HEK293 (cell line): ENCODE measurements around the gene MCRIP1.

Source experiments
- CTCF ChIA-PET: fragments of 350-600 bp; formaldehyde crosslinking; extraction: SDS; loops from one replicate; lab custom pipeline; 2021; ENCODE audit warnings: antibody characterized with exemption; lab: Yijun Ruan, JAX
- POLR2A ChIA-PET: fragments of 300-600 bp; formaldehyde crosslinking; extraction: SDS; loops from one replicate; lab custom pipeline; 2020; ENCODE audit warnings: antibody characterized with exemption, inconsistent platforms; lab: Yijun Ruan, JAX
- H3K27ac ChIP-seq: fragments of 200-500 bp; sonication (Bioruptor generic); 2 replicates; pipeline ENCODE4 v1.5.1; 2014; ENCODE audit warnings: low read depth, low read length, control low read depth, inconsistent platforms; ENCODE audit errors: extremely low read depth
- H3K36me3 ChIP-seq, 2 experiments: fragments of 200-500 bp in 1 of 2; sonication (Bioruptor generic) in 1 of 2; 1 replicate in 1 of 2; 2 replicates in 1 of 2; pipeline ENCODE4 v1.5.1; 2014 to 2017; ENCODE audit warnings: inconsistent platforms in 2 of 2, low read length in 2 of 2; ENCODE audit not compliant: control insufficient read depth in 2 of 2, insufficient read depth in 1 of 2
- H3K4me1 ChIP-seq: fragments of 200-500 bp; sonication (Bioruptor generic); 2 replicates; pipeline ENCODE4 v1.5.1; 2014; ENCODE audit warnings: mild to moderate bottlenecking, low read length, inconsistent platforms; ENCODE audit not compliant: control insufficient read depth, insufficient read depth
- H3K4me3 ChIP-seq: 2 replicates; pipeline ENCODE4 v1.5.1; 2011; ENCODE audit warnings: low read depth, mild to moderate bottlenecking, control low read depth, low read length, moderate library complexity
- H3K9me3 ChIP-seq: fragments of 200-500 bp; sonication (Bioruptor generic); 2 replicates; pipeline ENCODE4 v1.5.1; 2014; ENCODE audit warnings: low read depth, low read length, inconsistent platforms; ENCODE audit not compliant: control insufficient read depth, insufficient read depth
- AEBP2 ChIP-seq: fragments of 450-650 bp; formaldehyde crosslinking; IDR thresholded peaks from 2 replicates; pipeline ENCODE4 v1.5.1; 2016; ENCODE audit warnings: missing biosample characterization, missing genetic modification characterization, borderline replicate concordance
- ATF2 ChIP-seq: fragments of 450-650 bp; formaldehyde crosslinking; IDR thresholded peaks from 2 replicates; pipeline ENCODE4 v1.5.1; 2016; ENCODE audit warnings: missing biosample characterization, missing genetic modification characterization, low read depth
- BCL11A ChIP-seq: fragments of 450-650 bp; formaldehyde crosslinking; IDR thresholded peaks from 2 replicates; pipeline ENCODE4 v1.5.1; 2016; ENCODE audit warnings: low read depth, missing biosample characterization, missing genetic modification characterization
- BCL11B ChIP-seq: fragments of 450-650 bp; formaldehyde crosslinking; IDR thresholded peaks from 2 replicates; pipeline ENCODE4 v1.5.1; 2016; ENCODE audit warnings: low read depth, missing biosample characterization, missing genetic modification characterization
- GLIS1 ChIP-seq: fragments of 450-650 bp; formaldehyde crosslinking; IDR thresholded peaks from 2 replicates; pipeline ENCODE4 v1.5.1; 2016; ENCODE audit warnings: missing biosample characterization, missing genetic modification characterization
- HIC1 ChIP-seq: fragments of 450-650 bp; formaldehyde crosslinking; IDR thresholded peaks from 2 replicates; pipeline ENCODE4 v1.5.1; 2016; ENCODE audit warnings: missing biosample characterization, missing genetic modification characterization
- KLF10 ChIP-seq: fragments of 450-650 bp; IDR thresholded peaks from 2 replicates; pipeline ENCODE4 v1.5.1; 2018; ENCODE audit warnings: missing biosample characterization, mild to moderate bottlenecking, missing genetic modification characterization
- MYNN ChIP-seq: fragments of 450-650 bp; formaldehyde crosslinking; IDR thresholded peaks from 2 replicates; pipeline ENCODE4 v1.5.1; 2016; ENCODE audit warnings: missing biosample characterization, missing genetic modification characterization, borderline replicate concordance
- REST ChIP-seq: fragments of 450-650 bp; formaldehyde crosslinking; IDR thresholded peaks from 2 replicates; pipeline ENCODE4 v1.5.1; 2016; ENCODE audit warnings: missing biosample characterization, missing genetic modification characterization
- TRIM28 ChIP-seq: IDR thresholded peaks from 2 replicates; pipeline ENCODE4 v1.6.1; 2011; ENCODE audit warnings: low read length, control low read depth, borderline replicate concordance
- ZBTB1 ChIP-seq: fragments of 450-650 bp; formaldehyde crosslinking; IDR thresholded peaks from 2 replicates; pipeline ENCODE4 v1.5.1; 2016; ENCODE audit warnings: missing biosample characterization, missing genetic modification characterization
- ZBTB26 ChIP-seq: fragments of 450-650 bp; formaldehyde crosslinking; optimal IDR thresholded peaks from 2 replicates; pipeline ENCODE3; 2016; ENCODE audit warnings: missing biosample characterization, mild to moderate bottlenecking, missing genetic modification characterization
- ZBTB6 ChIP-seq: fragments of 450-650 bp; formaldehyde crosslinking; IDR thresholded peaks from 2 replicates; pipeline ENCODE4 v1.5.1; 2017; ENCODE audit warnings: missing biosample characterization, missing genetic modification characterization
- ZNF2 ChIP-seq: fragments of 450-650 bp; formaldehyde crosslinking; IDR thresholded peaks from 2 replicates; pipeline ENCODE4 v1.5.1; 2016; ENCODE audit warnings: missing biosample characterization, missing genetic modification characterization
- ZNF24 ChIP-seq: fragments of 450-650 bp; formaldehyde crosslinking; IDR thresholded peaks from 2 replicates; pipeline ENCODE4 v1.5.1; 2016; ENCODE audit warnings: missing biosample characterization, missing genetic modification characterization
- ZNF37A ChIP-seq: fragments of 450-650 bp; IDR thresholded peaks from 2 replicates; pipeline ENCODE4 v1.5.1; 2018; ENCODE audit warnings: missing biosample characterization, missing genetic modification characterization
- ZNF433 ChIP-seq: fragments of 450-650 bp; formaldehyde crosslinking; IDR thresholded peaks from 2 replicates; pipeline ENCODE4 v1.5.1; 2016; ENCODE audit warnings: missing biosample characterization, missing genetic modification characterization, low read depth
- ZNF48 ChIP-seq: fragments of 450-650 bp; formaldehyde crosslinking; IDR thresholded peaks from 2 replicates; pipeline ENCODE4 v1.5.1; 2016; ENCODE audit warnings: missing biosample characterization, missing genetic modification characterization
- ZNF530 ChIP-seq: fragments of 450-650 bp; formaldehyde crosslinking; IDR thresholded peaks from 2 replicates; pipeline ENCODE4 v1.5.1; 2016; ENCODE audit warnings: low read depth, missing biosample characterization, missing genetic modification characterization
- ZNF548 ChIP-seq: fragments of 450-650 bp; formaldehyde crosslinking; IDR thresholded peaks from 2 replicates; pipeline ENCODE4 v1.5.1; 2016; ENCODE audit warnings: missing biosample characterization, missing genetic modification characterization
- ZNF560 ChIP-seq: fragments of 450-650 bp; formaldehyde crosslinking; IDR thresholded peaks from 2 replicates; pipeline ENCODE4 v1.5.1; 2017; ENCODE audit warnings: missing biosample characterization, missing genetic modification characterization, borderline replicate concordance
- ZNF571 ChIP-seq: fragments of 450-650 bp; formaldehyde crosslinking; IDR thresholded peaks from 2 replicates; pipeline ENCODE4 v1.5.0; 2017; ENCODE audit warnings: missing biosample characterization, missing genetic modification characterization
- ZNF600 ChIP-seq: fragments of 450-650 bp; formaldehyde crosslinking; IDR thresholded peaks from 2 replicates; pipeline ENCODE4 v1.5.1; 2016; ENCODE audit warnings: missing biosample characterization, missing genetic modification characterization
- ZNF707 ChIP-seq: fragments of 450-650 bp; formaldehyde crosslinking; IDR thresholded peaks from 2 replicates; pipeline ENCODE4 v1.5.1; 2016; ENCODE audit warnings: missing biosample characterization, missing genetic modification characterization
- ZNF747 ChIP-seq: fragments of 450-650 bp; formaldehyde crosslinking; IDR thresholded peaks from 2 replicates; pipeline ENCODE4 v1.5.1; 2016; ENCODE audit warnings: missing biosample characterization, missing genetic modification characterization
- ZNF830 ChIP-seq: fragments of 450-650 bp; IDR thresholded peaks from 2 replicates; pipeline ENCODE4 v1.5.0; 2018; ENCODE audit warnings: missing biosample characterization, missing genetic modification characterization, low read depth, mild to moderate bottlenecking, moderate library complexity

The MCRIP1 gene

GRCh38 chr17:81865733-81866439 is 32.8 kb upstream of the MCRIP1 start:
- POLR2A ChIA-PET: interaction anchor here (0.7 to 2.5 kb wide), 16 partner anchors 12 to 199 kb away, joined by 3 to 14 read pairs (median 5); partner anchors contain the start of genes ALYREF, ANAPC11, ARL16 and CCDC137
- H3K4me1 ChIP-seq: peaks cover 14% of the 10 kb centered on the region; the same call in 1 of the 2 replicates
- peak overlapping the region; percentile 100 for H3K27ac ChIP-seq
- TF ChIP-seq ZNF48 (tag by site-specific recombination) (no peak), GLIS1 (tag by site-specific recombination) (0 out of 2 replicates have a peak, but pooled peaks have one; percentile 9), ZBTB1 (no peak), REST (tag by site-specific recombination) (no peak), ZNF830 (tag by site-specific recombination) (no peak), ZBTB26 (no peak), TRIM28 (no peak), ZNF600 (tag by site-specific recombination) (0 out of 2 replicates have a peak, but pooled peaks have one; percentile 14), ZNF433 (tag by site-specific recombination) (no peak), ZNF37A (tag by site-specific recombination) (no peak), ZNF548 (tag by site-specific recombination) (no peak), BCL11A (tag by site-specific recombination) (no peak), BCL11B (tag by site-specific recombination) (0 out of 2 replicates have a peak, but pooled peaks have one; percentile 12), ZBTB6 (tag by site-specific recombination) (no peak), HIC1 (tag by site-specific recombination) (0 out of 2 replicates have a peak, but pooled peaks have one; percentile 34), MYNN (no peak), ZNF707 (no peak), KLF10 (tag by site-specific recombination) (no peak), ZNF747 (tag by site-specific recombination) (no peak), ZNF560 (tag by site-specific recombination) (no peak), ZNF571 (tag by site-specific recombination) (no peak), ZNF530 (tag by site-specific recombination) (no peak), ZNF2 (tag by site-specific recombination) (peak; percentile 38; the same call in 1 of the 2 replicates), AEBP2 (tag by site-specific recombination) (no peak), ZNF24 (tag by site-specific recombination) (no peak), ATF2 (tag by site-specific recombination) (no peak)

More at GRCh38 chr17:81865733-81866439, 32.8 kb upstream of the MCRIP1 start:
- no peaks in the 10 kb centered on the region for H3K9me3 ChIP-seq
- peaks cover 12 to 77% of the 10 kb centered on the region in 2 experiments; a peak in 2 of 3 replicates for H3K36me3 ChIP-seq
- no peak overlapping the region for H3K4me3 ChIP-seq
- CTCF ChIA-PET: interaction anchor here (0.6 to 1.8 kb wide), 4 partner anchors 49 to 229 kb away, joined by 3 to 4 read pairs (median 3); no protein-coding TSS in a partner anchor
